SK-N-MC (cell line): Measurements from ENCODE around the gene UNC5C.

ENCODE experiments used
- EZH2 ChIP-seq: fragments of 200-600 bp; sonication (generic); IDR thresholded peaks from one replicate; pipeline ENCODE4 v1.6.1; 2017; ENCODE audit warnings: antibody characterized with exemption
- FOXP2 ChIP-seq: optimal IDR thresholded peaks from 2 replicates; pipeline ENCODE3; 2011; ENCODE audit warnings: mild to moderate bottlenecking, moderate library complexity; ENCODE audit not compliant: insufficient read depth; ENCODE audit errors: extremely low read length, control extremely low read depth
- POLR2AphosphoS5 ChIP-seq: IDR thresholded peaks from 2 replicates; pipeline ENCODE4 v1.6.1; 2012; ENCODE audit warnings: mild to moderate bottlenecking, low read depth, low read length, borderline replicate concordance

DNA sequence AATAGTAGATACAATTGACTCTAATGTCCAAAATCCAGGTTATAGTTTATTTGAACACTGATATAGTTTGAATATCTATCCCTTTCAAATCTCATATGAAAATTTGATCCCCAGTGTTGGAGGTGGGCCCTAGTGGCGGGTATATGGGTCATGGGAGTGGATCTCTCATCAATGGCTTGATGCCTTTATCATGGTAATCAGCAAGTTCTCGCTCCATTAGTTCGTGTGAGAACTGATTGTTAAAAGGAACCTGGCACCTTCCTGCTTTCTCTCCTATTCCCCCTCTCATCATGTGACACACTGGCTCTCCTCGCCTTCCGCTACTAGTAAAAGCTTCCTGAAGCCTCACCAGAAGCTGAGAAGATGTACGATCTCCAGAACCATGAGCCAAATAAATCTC, 70.1 kb downstream of the UNC5C start:
- no peak for TF ChIP-seq POLR2AphosphoS5
- no peak for TF ChIP-seq EZH2
- TF ChIP-seq FOXP2 = no peak
